Neural progenitor cell (in vitro differentiated cells): Measurements from ENCODE around the gene LACTBL1. TPM values are rescaled to one million over a fixed set of nuclear protein-coding genes. Genes with fewer than 3 reads are reported as not detected.
"Not testable (repeated sequence)": the region's sequence is repeated elsewhere in the genome, so short reads cannot be mapped to it uniquely, and the experiment has no call there.

Experiments
- DNase-seq: peaks from one replicate; pipeline ENCODE4 v3.0.0-alpha.2; 2016; ENCODE audit warnings: low spot score
- H2AFZ ChIP-seq: fragments of 200-600 bp; sonication (generic); replicated peaks from 2 replicates; pipeline ENCODE4 v1.6.1; 2016; ENCODE audit warnings: antibody characterized with exemption
- H3F3A ChIP-seq: fragments of 200-600 bp; sonication (generic); 2 replicates; pipeline ENCODE4 v1.6.1; 2016; ENCODE audit warnings: antibody characterized with exemption, low read depth
- H3K27ac ChIP-seq: fragments of 200-600 bp; sonication (generic); 2 replicates; pipeline ENCODE4 v1.5.1; 2016; ENCODE audit warnings: mild to moderate bottlenecking
- H3K27me3 ChIP-seq: fragments of 200-600 bp; sonication (generic); 2 replicates; pipeline ENCODE4 v1.6.1; 2016; ENCODE audit warnings: mild to moderate bottlenecking, moderate library complexity
- H3K36me3 ChIP-seq: fragments of 200-600 bp; sonication (generic); 2 replicates; pipeline ENCODE4 v1.5.1; 2016
- H3K4me1 ChIP-seq: fragments of 200-600 bp; sonication (generic); 2 replicates; pipeline ENCODE4 v1.6.1; 2016; ENCODE audit warnings: mixed run types
- H3K4me2 ChIP-seq: fragments of 200-600 bp; sonication (generic); 2 replicates; pipeline ENCODE4 v1.6.1; 2016
- H3K4me3 ChIP-seq: fragments of 200-600 bp; sonication (generic); 2 replicates; pipeline ENCODE4 v1.5.1; 2016
- H3K79me2 ChIP-seq: fragments of 200-600 bp; sonication (generic); 2 replicates; pipeline ENCODE4 v1.6.1; 2016; ENCODE audit warnings: low read depth
- H3K9ac ChIP-seq: fragments of 200-600 bp; sonication (generic); 2 replicates; pipeline ENCODE4 v1.6.1; 2016
- H3K9me3 ChIP-seq: fragments of 200-600 bp; sonication (generic); 2 replicates; pipeline ENCODE4 v1.5.1; 2016; ENCODE audit warnings: low read depth
- H4K20me1 ChIP-seq: fragments of 200-600 bp; sonication (generic); 2 replicates; pipeline ENCODE4 v1.6.1; 2016; ENCODE audit warnings: low read depth
- H3K27ac Mint-ChIP-seq: 3 replicates; pipeline ENCODE4 v1.8.0; 2021; ENCODE audit warnings: mixed read lengths
- H3K27me3 Mint-ChIP-seq: 2 replicates; pipeline ENCODE4 v1.8.0; 2022; ENCODE audit warnings: low read depth, mild to moderate bottlenecking, inconsistent platforms, moderate library complexity, mixed read lengths; ENCODE audit not compliant: insufficient read depth
- H3K36me3 Mint-ChIP-seq: 3 replicates; pipeline ENCODE4 v1.8.0; 2021; ENCODE audit warnings: mixed read lengths
- H3K4me1 Mint-ChIP-seq: 3 replicates; pipeline ENCODE4 v1.8.0; 2021; ENCODE audit warnings: mixed read lengths
- H3K4me3 Mint-ChIP-seq: 3 replicates; pipeline ENCODE4 v1.8.0; 2021; ENCODE audit warnings: mild to moderate bottlenecking, moderate library complexity, mixed read lengths
- H3K9me3 Mint-ChIP-seq: 3 replicates; pipeline ENCODE4 v1.8.0; 2020; ENCODE audit warnings: mixed read lengths
- EZH2 ChIP-seq: fragments of 200-600 bp; sonication (generic); IDR thresholded peaks from 2 replicates; pipeline ENCODE4 v1.6.1; 2017; ENCODE audit warnings: antibody characterized with exemption, mild to moderate bottlenecking, moderate library complexity
- EZH2phosphoT487 ChIP-seq: fragments of 200-600 bp; sonication (generic); IDR thresholded peaks from 2 replicates; pipeline ENCODE4 v1.6.1; 2017; ENCODE audit warnings: antibody characterized with exemption
- total RNA-seq: library from RNA; depleted of rRNA; stranded (reverse); fragments of >200 nt; gene quantifications from 2 replicates; pipeline ENCODE4 v1.2.3, GENCODE V29; 2015; ENCODE audit warnings: low replicate concordance
- TF ChIP-seq, protein P1 (sequence below): fragments of 200-600 bp; sonication (generic); IDR thresholded peaks from 2 replicates; pipeline ENCODE4 v1.5.1; 2017; ENCODE audit warnings: antibody characterized with exemption, mild to moderate bottlenecking

The LACTBL1 gene
- total RNA-seq, 1 donor from 2014 or later: not detected

DNA sequence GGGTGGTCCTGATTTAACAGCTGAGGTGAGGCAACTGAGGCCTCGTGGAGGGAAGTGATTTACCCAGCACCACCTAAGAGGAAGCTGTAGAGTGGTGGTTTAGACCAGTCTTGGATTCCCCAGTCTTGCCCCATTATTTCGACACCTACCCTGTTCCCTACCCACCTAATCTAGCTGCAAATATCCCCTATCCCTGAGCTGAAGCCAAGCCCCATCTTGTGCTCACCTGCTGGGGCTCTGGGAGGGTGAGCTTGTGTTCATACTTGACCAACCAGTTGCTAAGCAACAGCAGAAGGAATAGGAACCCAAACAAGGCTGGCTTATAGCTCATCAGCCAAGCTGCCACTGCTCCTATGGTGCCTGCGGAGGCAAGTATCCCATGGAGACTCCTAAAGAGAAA is 41.0 kb upstream of the LACTBL1 start:
- Histone ChIP-seq H3K9me3 (no peaks in the 10 kb centered on the region), H3K36me3 (no peaks in the 10 kb centered on the region), H3K9ac (no peak overlapping the region), H3K27me3 (no peaks in the 10 kb centered on the region), H3F3A (no peaks in the 10 kb centered on the region), H4K20me1 (no peaks in the 10 kb centered on the region), H3K4me1 (peaks cover 13% of the 10 kb centered on the region), H3K4me3 (no peak overlapping the region), H2AFZ (no peak overlapping the region), H3K27ac (no peak overlapping the region), H3K79me2 (no peaks in the 10 kb centered on the region), H3K4me2 (peak overlapping the region; percentile 8)
- Mint-ChIP-seq H3K4me3 (peak overlapping the region; percentile 50), H3K4me1 (peaks cover 17% of the 10 kb centered on the region), H3K36me3 (no peaks in the 10 kb centered on the region), H3K9me3 (no peaks in the 10 kb centered on the region), H3K27ac (peak overlapping the region; percentile 96), H3K27me3 (no peaks in the 10 kb centered on the region)
- DNase-seq: peak; percentile 72
- TF ChIP-seq EZH2phosphoT487 (no peak), EZH2 (no peak)
- TF ChIP-seq, protein P1, sequence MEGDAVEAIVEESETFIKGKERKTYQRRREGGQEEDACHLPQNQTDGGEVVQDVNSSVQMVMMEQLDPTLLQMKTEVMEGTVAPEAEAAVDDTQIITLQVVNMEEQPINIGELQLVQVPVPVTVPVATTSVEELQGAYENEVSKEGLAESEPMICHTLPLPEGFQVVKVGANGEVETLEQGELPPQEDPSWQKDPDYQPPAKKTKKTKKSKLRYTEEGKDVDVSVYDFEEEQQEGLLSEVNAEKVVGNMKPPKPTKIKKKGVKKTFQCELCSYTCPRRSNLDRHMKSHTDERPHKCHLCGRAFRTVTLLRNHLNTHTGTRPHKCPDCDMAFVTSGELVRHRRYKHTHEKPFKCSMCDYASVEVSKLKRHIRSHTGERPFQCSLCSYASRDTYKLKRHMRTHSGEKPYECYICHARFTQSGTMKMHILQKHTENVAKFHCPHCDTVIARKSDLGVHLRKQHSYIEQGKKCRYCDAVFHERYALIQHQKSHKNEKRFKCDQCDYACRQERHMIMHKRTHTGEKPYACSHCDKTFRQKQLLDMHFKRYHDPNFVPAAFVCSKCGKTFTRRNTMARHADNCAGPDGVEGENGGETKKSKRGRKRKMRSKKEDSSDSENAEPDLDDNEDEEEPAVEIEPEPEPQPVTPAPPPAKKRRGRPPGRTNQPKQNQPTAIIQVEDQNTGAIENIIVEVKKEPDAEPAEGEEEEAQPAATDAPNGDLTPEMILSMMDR: no peak

DNA sequence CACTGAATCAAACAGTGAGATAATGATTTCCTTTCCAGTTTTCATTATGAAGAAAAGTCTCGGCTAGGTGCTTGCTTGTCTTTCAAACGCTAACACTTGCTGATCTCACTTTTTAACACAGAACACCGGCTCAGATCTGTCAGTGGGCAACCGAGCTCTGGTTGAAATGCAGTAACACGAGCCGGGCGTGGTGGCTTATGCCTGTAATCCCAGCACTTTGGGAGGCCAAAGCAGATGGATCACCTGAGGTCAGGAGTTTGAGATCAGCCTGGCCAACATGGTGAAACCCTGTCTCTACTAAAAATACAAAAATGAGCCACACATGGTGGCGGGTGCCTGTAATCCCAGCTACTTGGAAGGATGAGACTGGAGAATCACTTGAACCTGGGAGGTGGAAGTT is 37.4 kb upstream of the LACTBL1 start:
- not testable (repeated sequence) for H3K9ac ChIP-seq, H3K79me2 ChIP-seq, H3K36me3 Mint-ChIP-seq, H3K4me3 Mint-ChIP-seq, DNase-seq, H3K36me3 ChIP-seq, H3F3A ChIP-seq, H3K4me3 ChIP-seq, H3K27me3 Mint-ChIP-seq, H3K9me3 Mint-ChIP-seq, H3K27ac Mint-ChIP-seq, H4K20me1 ChIP-seq, H3K27ac ChIP-seq, H3K9me3 ChIP-seq, H3K4me2 ChIP-seq, H2AFZ ChIP-seq, H3K27me3 ChIP-seq
- H3K4me1 ChIP-seq: peaks cover 13% of the 10 kb centered on the region
- peaks cover 12% of the 10 kb centered on the region for H3K4me1 Mint-ChIP-seq

DNA sequence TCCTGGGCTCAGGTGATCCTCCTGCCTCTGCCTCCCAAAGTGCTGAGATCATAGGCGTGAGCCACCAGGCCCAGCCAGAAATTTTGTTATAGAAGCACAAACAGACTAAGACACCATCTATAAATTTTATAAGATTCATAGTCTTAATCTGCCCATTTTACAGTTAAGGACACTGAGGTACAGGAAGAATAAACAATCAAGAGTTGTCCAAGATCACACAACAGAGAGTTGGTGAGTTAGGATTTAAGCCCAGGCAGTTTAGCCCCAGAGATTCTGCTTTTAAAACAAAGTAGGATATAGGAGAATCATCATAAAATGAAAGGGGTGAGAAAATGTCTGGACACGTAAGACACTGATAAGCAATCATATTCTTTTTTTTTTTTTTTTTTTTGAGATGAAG is 36.2 kb upstream of the LACTBL1 start:
- H3K36me3 ChIP-seq: no peaks in the 10 kb centered on the region
- Mint-ChIP-seq H3K4me1 (peaks cover 8% of the 10 kb centered on the region), H3K27ac (no peak overlapping the region)

DNA sequence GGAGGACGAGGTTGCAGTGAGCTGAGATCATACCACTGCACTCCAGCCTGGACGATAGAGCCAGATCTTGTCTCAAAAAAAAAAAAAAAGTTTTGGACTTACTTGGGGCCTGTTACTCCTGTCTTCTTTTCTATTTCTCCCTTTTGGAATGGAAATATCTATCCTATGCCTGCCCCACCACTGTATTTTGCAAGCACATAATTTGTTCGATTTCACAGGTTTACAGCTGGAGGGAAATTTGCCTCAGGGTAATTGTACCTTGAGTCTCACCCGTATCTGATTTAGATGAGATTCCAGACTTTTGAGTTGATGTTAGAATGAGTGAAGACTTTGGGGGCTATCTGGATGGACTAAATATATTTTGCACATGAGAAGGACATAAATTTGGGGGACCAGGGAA is 34.4 kb upstream of the LACTBL1 start:
- H3K9me3 ChIP-seq: no peaks in the 10 kb centered on the region
- no peaks in the 10 kb centered on the region for H3K36me3 ChIP-seq
- H3K4me1 ChIP-seq: peaks cover 6% of the 10 kb centered on the region
- H3K27ac Mint-ChIP-seq: no peak overlapping the region
- H3K4me3 Mint-ChIP-seq: no peak overlapping the region
- H4K20me1 ChIP-seq: no peaks in the 10 kb centered on the region
- H3K4me1 Mint-ChIP-seq: no peaks in the 10 kb centered on the region
- no peak for DNase-seq
- H3K79me2 ChIP-seq: no peaks in the 10 kb centered on the region
- H3K9ac ChIP-seq: no peak overlapping the region
- no peak overlapping the region for H2AFZ ChIP-seq
- no peak overlapping the region for H3K4me3 ChIP-seq
- no peak overlapping the region for H3K27ac ChIP-seq
- H3K9me3 Mint-ChIP-seq: no peaks in the 10 kb centered on the region
- H3K4me2 ChIP-seq: no peak overlapping the region
- H3K27me3 Mint-ChIP-seq: peaks cover 5% of the 10 kb centered on the region
- no peaks in the 10 kb centered on the region for H3K36me3 Mint-ChIP-seq
- TF ChIP-seq EZH2phosphoT487 (no peak), EZH2 (no peak)
- TF ChIP-seq, protein P1: no peak
- no peaks in the 10 kb centered on the region for H3F3A ChIP-seq
- H3K27me3 ChIP-seq: no peaks in the 10 kb centered on the region

More for the DNA sequence above, 36.2 kb upstream of the LACTBL1 start:
- no peaks in the 10 kb centered on the region for H3K36me3 Mint-ChIP-seq
- H4K20me1 ChIP-seq: no peaks in the 10 kb centered on the region
- H3K27ac ChIP-seq: no peak overlapping the region
- no peaks in the 10 kb centered on the region for H3K27me3 ChIP-seq
- H3K4me1 ChIP-seq: peaks cover 11% of the 10 kb centered on the region
- no peak overlapping the region for H2AFZ ChIP-seq
- H3K9me3 ChIP-seq: no peaks in the 10 kb centered on the region
- no peak overlapping the region for H3K4me3 ChIP-seq
- H3K9ac ChIP-seq: no peak overlapping the region
- H3K4me3 Mint-ChIP-seq: no peak overlapping the region
- no peak for TF ChIP-seq EZH2
- TF ChIP-seq, protein P1: no peak
- TF ChIP-seq EZH2phosphoT487: no peak
- H3K9me3 Mint-ChIP-seq: no peaks in the 10 kb centered on the region
- H3K4me2 ChIP-seq: no peak overlapping the region
- DNase-seq: no peak
- H3F3A ChIP-seq: no peaks in the 10 kb centered on the region
- no peaks in the 10 kb centered on the region for H3K79me2 ChIP-seq
- peaks cover 2% of the 10 kb centered on the region for H3K27me3 Mint-ChIP-seq

DNA sequence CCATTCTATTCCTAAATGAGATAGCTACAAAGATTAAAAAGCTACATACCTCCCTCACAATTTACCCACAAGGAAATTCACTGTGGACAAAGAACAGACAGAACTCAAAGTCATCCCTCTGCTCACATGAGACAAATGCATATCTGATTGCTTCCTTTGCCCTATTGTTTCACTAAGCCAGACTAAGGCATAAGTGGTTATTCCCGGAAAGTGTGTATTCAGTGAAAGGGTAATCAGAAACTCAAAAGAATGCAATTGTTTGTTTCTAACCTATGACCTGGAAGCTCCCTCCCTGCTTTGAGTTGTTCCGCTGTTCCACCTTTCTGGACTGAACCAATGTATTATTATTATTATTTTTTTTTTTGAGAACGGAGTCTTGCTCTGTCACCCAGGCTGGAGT is 32.1 kb upstream of the LACTBL1 start:
- DNase-seq, H3K4me3 Mint-ChIP-seq, H3K27ac ChIP-seq, H3K27ac Mint-ChIP-seq, H3F3A ChIP-seq, H3K79me2 ChIP-seq, H2AFZ ChIP-seq, H3K27me3 ChIP-seq, H3K4me1 ChIP-seq, H3K9me3 ChIP-seq, H3K9me3 Mint-ChIP-seq, H3K36me3 ChIP-seq, H3K4me2 ChIP-seq, H3K36me3 Mint-ChIP-seq, H4K20me1 ChIP-seq, H3K4me1 Mint-ChIP-seq, H3K4me3 ChIP-seq, H3K27me3 Mint-ChIP-seq, H3K9ac ChIP-seq: not testable (repeated sequence)
